Hepatocyte (in vitro differentiated cells): Measurements from ENCODE around the gene IL17RB. TPM values are rescaled to one million over a fixed set of nuclear protein-coding genes. Genes with fewer than 3 reads are reported as not detected.

Source experiments
- DNase-seq: peaks from one replicate; pipeline ENCODE4 v3.0.0-alpha.2; 2016; ENCODE audit warnings: low spot score
- H2AFZ ChIP-seq: fragments of 200-600 bp; sonication (generic); 2 replicates; pipeline ENCODE4 v1.6.0; 2016; ENCODE audit warnings: antibody characterized with exemption, mild to moderate bottlenecking
- H3K27ac ChIP-seq: fragments of 200-600 bp; sonication (generic); 2 replicates; pipeline ENCODE4 v1.5.1; 2016; ENCODE audit warnings: mild to moderate bottlenecking
- H3K27me3 ChIP-seq: fragments of 200-600 bp; sonication (generic); 2 replicates; pipeline ENCODE4 v1.6.1; 2016
- H3K36me3 ChIP-seq: fragments of 200-600 bp; sonication (generic); replicated peaks from 2 replicates; pipeline ENCODE4 v1.5.1; 2016; ENCODE audit warnings: low read depth; ENCODE audit not compliant: insufficient read depth
- H3K4me1 ChIP-seq: fragments of 200-600 bp; sonication (generic); 2 replicates; pipeline ENCODE4 v1.5.1; 2016; ENCODE audit warnings: mild to moderate bottlenecking, moderate library complexity; ENCODE audit not compliant: insufficient read depth
- H3K4me2 ChIP-seq: fragments of 200-600 bp; sonication (generic); 2 replicates; pipeline ENCODE4 v1.6.0; 2016
- H3K4me3 ChIP-seq: fragments of 200-600 bp; sonication (generic); 2 replicates; pipeline ENCODE4 v1.5.1; 2016; ENCODE audit warnings: mild to moderate bottlenecking
- H3K79me2 ChIP-seq: fragments of 200-600 bp; sonication (generic); 2 replicates; pipeline ENCODE4 v1.6.0; 2017; ENCODE audit warnings: mild to moderate bottlenecking
- H3K9me2 ChIP-seq: fragments of 200-600 bp; sonication (generic); replicated peaks from 2 replicates; pipeline ENCODE4 v1.6.0; 2017; ENCODE audit warnings: mild to moderate bottlenecking; ENCODE audit not compliant: insufficient read depth
- H3K9me3 ChIP-seq: fragments of 200-600 bp; sonication (generic); 2 replicates; pipeline ENCODE4 v1.5.1; 2016; ENCODE audit warnings: low read depth, mild to moderate bottlenecking
- H4K20me1 ChIP-seq: fragments of 200-600 bp; sonication (generic); 2 replicates; pipeline ENCODE4 v1.6.0; 2016; ENCODE audit warnings: mild to moderate bottlenecking; ENCODE audit not compliant: insufficient read depth, poor library complexity, severe bottlenecking
- EZH2 ChIP-seq: fragments of 200-600 bp; sonication (generic); IDR thresholded peaks from 2 replicates; pipeline ENCODE4 v1.6.1; 2016; ENCODE audit warnings: antibody characterized with exemption, mild to moderate bottlenecking, borderline replicate concordance
- EZH2phosphoT487 ChIP-seq: fragments of 200-600 bp; sonication (generic); IDR thresholded peaks from one replicate; pipeline ENCODE4 v1.6.1; 2018; ENCODE audit warnings: antibody characterized with exemption, mild to moderate bottlenecking, low read depth, moderate library complexity; ENCODE audit not compliant: unreplicated experiment, severe bottlenecking
- WGBS: methylation state at CpG from one replicate; pipeline ENCODE4 v1.1.6; 2016; ENCODE audit warnings: low lambda C conversion rate; ENCODE audit errors: missing lambda C conversion rate; 5-methylcytosine and 5-hydroxymethylcytosine counted together
- polyA plus RNA-seq: library from polyadenylated mRNA; unstranded; fragments of >200 nt; fragmentation: Nextera tagmentation; extraction: Ambion mirVana; gene quantifications from 2 replicates; pipeline ENCODE4 v1.2.1, GENCODE V29; 2016
- total RNA-seq: library from RNA; depleted of rRNA; stranded (reverse); fragments of >200 nt; gene quantifications from 2 replicates; pipeline ENCODE4 v1.2.3, GENCODE V29; 2014
- TF ChIP-seq, protein P1 (sequence below): fragments of 200-600 bp; sonication (generic); IDR thresholded peaks from 2 replicates; pipeline ENCODE4 v1.5.1; 2016; ENCODE audit warnings: antibody characterized with exemption, mild to moderate bottlenecking; ENCODE audit not compliant: poor library complexity

IL17RB gene
- total and polyA plus RNA-seq, 2 experiments from 2014 or later = 14.1 to 17.4 TPM

DNA sequence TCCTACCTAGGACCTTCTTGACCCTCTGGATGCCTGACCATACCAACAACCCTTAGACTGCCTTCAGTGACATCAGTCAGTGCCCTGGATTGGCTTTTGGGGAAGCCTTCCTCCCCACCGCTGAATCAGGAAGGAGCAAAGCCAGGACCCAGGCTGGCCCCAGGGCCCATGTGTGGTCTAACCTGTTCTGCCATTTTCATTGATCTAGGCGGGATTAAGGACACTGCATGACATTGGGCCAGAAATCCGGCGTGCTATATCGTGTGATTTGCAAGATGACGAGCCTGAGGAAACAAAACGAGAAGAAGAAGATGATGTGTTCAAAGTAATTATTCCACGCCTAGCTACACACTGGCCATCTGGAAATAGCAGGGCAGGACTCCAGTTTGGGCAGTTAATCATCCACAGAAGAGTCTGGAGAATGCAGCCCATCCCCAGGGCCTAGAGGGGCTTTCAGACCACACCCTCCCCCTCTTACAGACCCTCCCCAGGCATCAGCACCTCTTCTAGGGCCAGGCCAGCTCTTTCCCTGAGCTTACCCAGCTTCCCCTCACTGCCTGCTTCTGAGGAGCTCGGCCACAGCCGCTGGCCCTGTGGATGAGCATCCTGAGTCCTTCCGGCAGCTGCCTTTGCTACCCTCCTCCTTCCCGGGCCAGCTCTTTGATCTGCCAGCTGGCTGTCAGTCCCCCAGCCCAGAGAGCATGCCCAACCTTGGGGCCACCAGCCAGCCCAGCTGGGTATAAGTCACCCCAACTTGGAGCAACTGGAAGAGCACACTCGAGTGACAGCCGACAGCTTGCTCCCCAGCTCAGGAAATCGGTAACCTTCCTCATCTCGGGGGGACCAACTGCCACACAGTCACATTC is 46.1 kb upstream of the IL17RB start:
- H3K36me3 ChIP-seq = no peaks in the 10 kb centered on the region

DNA sequence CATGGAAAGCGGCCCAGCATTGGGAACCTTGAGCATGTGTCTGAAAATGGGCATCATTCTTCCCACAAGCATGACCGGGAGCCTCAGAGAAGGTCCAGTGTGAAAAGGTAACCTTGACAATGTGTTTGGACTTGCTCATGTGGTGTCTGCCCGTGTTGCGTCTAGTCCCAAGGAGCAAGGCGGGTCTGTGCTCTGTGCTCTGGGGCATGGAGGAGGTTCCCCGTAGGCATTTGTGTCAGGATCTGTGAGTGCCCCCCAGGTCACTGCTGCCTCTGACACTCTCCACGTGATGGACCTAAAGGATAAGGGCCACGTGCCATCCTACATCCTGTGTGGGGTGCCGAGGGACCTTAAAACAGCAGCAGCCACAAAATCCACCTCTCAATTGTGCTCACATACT is 45.0 kb upstream of the IL17RB start:
- Histone ChIP-seq H2AFZ (no peak overlapping the region), H3K36me3 (no peaks in the 10 kb centered on the region), H3K4me1 (peaks cover 12% of the 10 kb centered on the region), H3K79me2 (no peaks in the 10 kb centered on the region), H3K27me3 (no peaks in the 10 kb centered on the region), H3K4me2 (no peak overlapping the region), H3K9me3 (no peaks in the 10 kb centered on the region), H3K4me3 (no peak overlapping the region), H4K20me1 (no peaks in the 10 kb centered on the region), H3K27ac (no peak overlapping the region), H3K9me2 (no peaks in the 10 kb centered on the region)
- no peak for DNase-seq
- no peak for TF ChIP-seq EZH2
- TF ChIP-seq, protein P1, sequence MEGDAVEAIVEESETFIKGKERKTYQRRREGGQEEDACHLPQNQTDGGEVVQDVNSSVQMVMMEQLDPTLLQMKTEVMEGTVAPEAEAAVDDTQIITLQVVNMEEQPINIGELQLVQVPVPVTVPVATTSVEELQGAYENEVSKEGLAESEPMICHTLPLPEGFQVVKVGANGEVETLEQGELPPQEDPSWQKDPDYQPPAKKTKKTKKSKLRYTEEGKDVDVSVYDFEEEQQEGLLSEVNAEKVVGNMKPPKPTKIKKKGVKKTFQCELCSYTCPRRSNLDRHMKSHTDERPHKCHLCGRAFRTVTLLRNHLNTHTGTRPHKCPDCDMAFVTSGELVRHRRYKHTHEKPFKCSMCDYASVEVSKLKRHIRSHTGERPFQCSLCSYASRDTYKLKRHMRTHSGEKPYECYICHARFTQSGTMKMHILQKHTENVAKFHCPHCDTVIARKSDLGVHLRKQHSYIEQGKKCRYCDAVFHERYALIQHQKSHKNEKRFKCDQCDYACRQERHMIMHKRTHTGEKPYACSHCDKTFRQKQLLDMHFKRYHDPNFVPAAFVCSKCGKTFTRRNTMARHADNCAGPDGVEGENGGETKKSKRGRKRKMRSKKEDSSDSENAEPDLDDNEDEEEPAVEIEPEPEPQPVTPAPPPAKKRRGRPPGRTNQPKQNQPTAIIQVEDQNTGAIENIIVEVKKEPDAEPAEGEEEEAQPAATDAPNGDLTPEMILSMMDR = no peak
- TF ChIP-seq EZH2phosphoT487 = no peak
- 96% methylated on average over 9 of the region's 9 CpGs for WGBS

More for the DNA sequence above, 46.1 kb upstream of the IL17RB start:
- Histone ChIP-seq H3K27me3 (no peaks in the 10 kb centered on the region), H3K4me3 (no peak overlapping the region), H3K9me3 (no peaks in the 10 kb centered on the region), H3K9me2 (no peaks in the 10 kb centered on the region), H2AFZ (no peak overlapping the region), H3K27ac (no peak overlapping the region), H3K4me1 (peaks cover 9% of the 10 kb centered on the region), H4K20me1 (no peaks in the 10 kb centered on the region), H3K4me2 (no peak overlapping the region), H3K79me2 (no peaks in the 10 kb centered on the region)
- DNase-seq = no peak
- TF ChIP-seq, protein P1 = no peak
- TF ChIP-seq EZH2 (no peak), EZH2phosphoT487 (no peak)
- 93% methylated on average over 16 of the region's 16 CpGs for WGBS

DNA sequence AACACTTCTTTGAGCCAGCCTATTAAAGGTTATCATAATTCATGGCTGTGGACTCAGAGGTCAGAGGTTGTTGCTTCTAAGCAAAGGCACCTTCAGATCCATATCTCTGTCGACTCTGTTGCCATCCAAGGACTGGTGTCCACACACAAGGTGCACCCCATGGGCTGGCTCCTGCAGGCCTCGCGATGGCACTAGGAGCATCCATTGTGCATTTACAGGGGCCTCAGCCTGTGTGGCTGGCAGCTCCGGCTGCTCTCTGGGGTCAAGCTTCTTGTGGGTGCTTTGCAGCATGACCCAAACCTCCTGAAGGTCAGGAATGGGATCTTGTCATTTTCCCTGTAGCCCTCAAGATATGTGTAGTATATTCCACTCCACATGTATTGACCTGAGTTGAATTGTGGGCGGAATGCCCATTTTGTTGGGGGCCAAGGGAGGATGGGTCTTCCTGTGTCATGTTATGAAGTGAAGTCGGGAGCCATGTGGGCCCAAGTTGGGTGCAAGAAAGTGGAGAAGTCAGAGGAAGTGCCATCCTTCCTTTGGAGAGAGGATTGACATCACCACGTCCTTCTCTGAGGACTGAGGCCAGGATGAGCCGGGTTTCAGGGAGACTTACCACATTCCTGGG is 44.0 kb upstream of the IL17RB start:
- no peak overlapping the region for H2AFZ ChIP-seq
- no peaks in the 10 kb centered on the region for H4K20me1 ChIP-seq
- DNase-seq = no peak
- no peak overlapping the region for H3K4me3 ChIP-seq
- no peak overlapping the region for H3K27ac ChIP-seq
- no peaks in the 10 kb centered on the region for H3K9me2 ChIP-seq
- H3K36me3 ChIP-seq = no peaks in the 10 kb centered on the region
- peaks cover 23% of the 10 kb centered on the region for H3K4me1 ChIP-seq
- no peak for TF ChIP-seq EZH2phosphoT487
- TF ChIP-seq EZH2 = no peak
- TF ChIP-seq, protein P1 = no peak
- 95% methylated on average over 8 of the region's 8 CpGs for WGBS
- H3K9me3 ChIP-seq = no peaks in the 10 kb centered on the region
- no peaks in the 10 kb centered on the region for H3K27me3 ChIP-seq
- H3K4me2 ChIP-seq = no peak overlapping the region
- H3K79me2 ChIP-seq = no peaks in the 10 kb centered on the region
